Measurements from ENCODE around the gene ITGA11.

Gene ITGA11

GRCh38 chr15:68367992-68368391 is 64.0 kb downstream of the ITGA11 start:
- TF ChIP-seq, protein P1, sequence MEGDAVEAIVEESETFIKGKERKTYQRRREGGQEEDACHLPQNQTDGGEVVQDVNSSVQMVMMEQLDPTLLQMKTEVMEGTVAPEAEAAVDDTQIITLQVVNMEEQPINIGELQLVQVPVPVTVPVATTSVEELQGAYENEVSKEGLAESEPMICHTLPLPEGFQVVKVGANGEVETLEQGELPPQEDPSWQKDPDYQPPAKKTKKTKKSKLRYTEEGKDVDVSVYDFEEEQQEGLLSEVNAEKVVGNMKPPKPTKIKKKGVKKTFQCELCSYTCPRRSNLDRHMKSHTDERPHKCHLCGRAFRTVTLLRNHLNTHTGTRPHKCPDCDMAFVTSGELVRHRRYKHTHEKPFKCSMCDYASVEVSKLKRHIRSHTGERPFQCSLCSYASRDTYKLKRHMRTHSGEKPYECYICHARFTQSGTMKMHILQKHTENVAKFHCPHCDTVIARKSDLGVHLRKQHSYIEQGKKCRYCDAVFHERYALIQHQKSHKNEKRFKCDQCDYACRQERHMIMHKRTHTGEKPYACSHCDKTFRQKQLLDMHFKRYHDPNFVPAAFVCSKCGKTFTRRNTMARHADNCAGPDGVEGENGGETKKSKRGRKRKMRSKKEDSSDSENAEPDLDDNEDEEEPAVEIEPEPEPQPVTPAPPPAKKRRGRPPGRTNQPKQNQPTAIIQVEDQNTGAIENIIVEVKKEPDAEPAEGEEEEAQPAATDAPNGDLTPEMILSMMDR (IDR thresholded peaks at IDR 0.05; ENCODE audit: insufficient read depth, low read length) = no peak
- TF ChIP-seq, protein P2, sequence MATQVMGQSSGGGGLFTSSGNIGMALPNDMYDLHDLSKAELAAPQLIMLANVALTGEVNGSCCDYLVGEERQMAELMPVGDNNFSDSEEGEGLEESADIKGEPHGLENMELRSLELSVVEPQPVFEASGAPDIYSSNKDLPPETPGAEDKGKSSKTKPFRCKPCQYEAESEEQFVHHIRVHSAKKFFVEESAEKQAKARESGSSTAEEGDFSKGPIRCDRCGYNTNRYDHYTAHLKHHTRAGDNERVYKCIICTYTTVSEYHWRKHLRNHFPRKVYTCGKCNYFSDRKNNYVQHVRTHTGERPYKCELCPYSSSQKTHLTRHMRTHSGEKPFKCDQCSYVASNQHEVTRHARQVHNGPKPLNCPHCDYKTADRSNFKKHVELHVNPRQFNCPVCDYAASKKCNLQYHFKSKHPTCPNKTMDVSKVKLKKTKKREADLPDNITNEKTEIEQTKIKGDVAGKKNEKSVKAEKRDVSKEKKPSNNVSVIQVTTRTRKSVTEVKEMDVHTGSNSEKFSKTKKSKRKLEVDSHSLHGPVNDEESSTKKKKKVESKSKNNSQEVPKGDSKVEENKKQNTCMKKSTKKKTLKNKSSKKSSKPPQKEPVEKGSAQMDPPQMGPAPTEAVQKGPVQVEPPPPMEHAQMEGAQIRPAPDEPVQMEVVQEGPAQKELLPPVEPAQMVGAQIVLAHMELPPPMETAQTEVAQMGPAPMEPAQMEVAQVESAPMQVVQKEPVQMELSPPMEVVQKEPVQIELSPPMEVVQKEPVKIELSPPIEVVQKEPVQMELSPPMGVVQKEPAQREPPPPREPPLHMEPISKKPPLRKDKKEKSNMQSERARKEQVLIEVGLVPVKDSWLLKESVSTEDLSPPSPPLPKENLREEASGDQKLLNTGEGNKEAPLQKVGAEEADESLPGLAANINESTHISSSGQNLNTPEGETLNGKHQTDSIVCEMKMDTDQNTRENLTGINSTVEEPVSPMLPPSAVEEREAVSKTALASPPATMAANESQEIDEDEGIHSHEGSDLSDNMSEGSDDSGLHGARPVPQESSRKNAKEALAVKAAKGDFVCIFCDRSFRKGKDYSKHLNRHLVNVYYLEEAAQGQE (IDR thresholded peaks at IDR 0.05; ENCODE audit: insufficient replicate concordance, low read depth) = no peak
- TF ChIP-seq GABPA (IDR thresholded peaks at IDR 0.05; ENCODE audit: low read depth) (no peak), POLR2AphosphoS5 (IDR thresholded peaks at IDR 0.05; ENCODE audit: low read depth) (no peak), SPI1 (IDR thresholded peaks at IDR 0.05; ENCODE audit: borderline replicate concordance, low read depth) (no peak)
- DNase-seq (ENCODE audit: low read depth in 1 of 2, low spot score in 1 of 2) = no peak

DNA sequence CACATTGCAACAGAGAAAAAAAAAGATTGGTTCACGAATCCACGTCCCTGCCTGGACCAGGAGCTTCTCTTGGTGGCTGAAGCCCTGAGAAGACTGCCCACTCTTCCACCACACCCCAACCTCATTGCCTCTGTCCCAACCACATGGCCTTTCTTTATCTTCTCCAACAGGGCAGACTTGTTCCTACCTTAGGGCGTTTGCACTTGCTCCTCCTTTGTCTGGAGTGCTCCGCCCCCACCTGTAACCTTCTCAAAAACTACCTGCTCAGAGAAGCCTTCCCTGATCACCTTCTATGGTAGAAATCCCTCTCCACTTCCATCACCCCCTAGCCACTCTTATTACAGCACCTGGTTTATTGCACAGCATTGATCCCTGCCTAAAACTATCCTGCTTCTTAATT is 64.7 kb downstream of the ITGA11 start:
- DNase-seq (ENCODE audit: low read depth in 1 of 2, low spot score in 1 of 2) = no peak
- peaks cover 3% of the 10 kb centered on the region for H3K27me3 ChIP-seq (ENCODE audit: insufficient read depth, poor library complexity, severe bottlenecking)
- no peak overlapping the region for H3K4me3 ChIP-seq (replicated peaks; ENCODE audit: insufficient read depth, low read length)
- H3K27ac ChIP-seq (replicated peaks) = no peak overlapping the region
- TF ChIP-seq, protein P2 (IDR thresholded peaks at IDR 0.05; ENCODE audit: insufficient replicate concordance, low read depth) = no peak
- TF ChIP-seq SPI1 (IDR thresholded peaks at IDR 0.05; ENCODE audit: borderline replicate concordance, low read depth) (no peak), GABPA (IDR thresholded peaks at IDR 0.05; ENCODE audit: low read depth) (no peak), POLR2AphosphoS5 (IDR thresholded peaks at IDR 0.05; ENCODE audit: low read depth) (no peak)
- TF ChIP-seq, protein P1 (IDR thresholded peaks at IDR 0.05; ENCODE audit: insufficient read depth, low read length) = no peak

More at GRCh38 chr15:68367992-68368391, 64.0 kb downstream of the ITGA11 start:
- no peak overlapping the region for H3K27ac ChIP-seq (replicated peaks)
- H3K27me3 ChIP-seq (ENCODE audit: insufficient read depth, poor library complexity, severe bottlenecking) = peaks cover 3% of the 10 kb centered on the region
- H3K4me3 ChIP-seq (replicated peaks; ENCODE audit: insufficient read depth, low read length) = no peak overlapping the region

- H3K27me3 ChIP-seq (ENCODE audit: insufficient read depth, poor library complexity, severe bottlenecking) = peaks cover 3% of the 10 kb centered on the region
- no peak overlapping the region for H3K27ac ChIP-seq (replicated peaks)
- TF ChIP-seq POLR2AphosphoS5 (IDR thresholded peaks at IDR 0.05; ENCODE audit: low read depth) (no peak), SPI1 (IDR thresholded peaks at IDR 0.05; ENCODE audit: borderline replicate concordance, low read depth) (no peak), GABPA (IDR thresholded peaks at IDR 0.05; ENCODE audit: low read depth) (no peak)
- TF ChIP-seq, protein P1 (IDR thresholded peaks at IDR 0.05; ENCODE audit: insufficient read depth, low read length) = no peak
- TF ChIP-seq, protein P2 (IDR thresholded peaks at IDR 0.05; ENCODE audit: insufficient replicate concordance, low read depth) = no peak
- H3K4me3 ChIP-seq (replicated peaks; ENCODE audit: insufficient read depth, low read length) = no peak overlapping the region
- DNase-seq (ENCODE audit: low read depth in 1 of 2, low spot score in 1 of 2) = no peak
Measured at GRCh38 chr15:68366314-68366713, 65.6 kb downstream of the ITGA11 start.

Measured in HL-60 (cell line).